ENCODE measurements around the gene CUL5.

Gene CUL5

DNA sequence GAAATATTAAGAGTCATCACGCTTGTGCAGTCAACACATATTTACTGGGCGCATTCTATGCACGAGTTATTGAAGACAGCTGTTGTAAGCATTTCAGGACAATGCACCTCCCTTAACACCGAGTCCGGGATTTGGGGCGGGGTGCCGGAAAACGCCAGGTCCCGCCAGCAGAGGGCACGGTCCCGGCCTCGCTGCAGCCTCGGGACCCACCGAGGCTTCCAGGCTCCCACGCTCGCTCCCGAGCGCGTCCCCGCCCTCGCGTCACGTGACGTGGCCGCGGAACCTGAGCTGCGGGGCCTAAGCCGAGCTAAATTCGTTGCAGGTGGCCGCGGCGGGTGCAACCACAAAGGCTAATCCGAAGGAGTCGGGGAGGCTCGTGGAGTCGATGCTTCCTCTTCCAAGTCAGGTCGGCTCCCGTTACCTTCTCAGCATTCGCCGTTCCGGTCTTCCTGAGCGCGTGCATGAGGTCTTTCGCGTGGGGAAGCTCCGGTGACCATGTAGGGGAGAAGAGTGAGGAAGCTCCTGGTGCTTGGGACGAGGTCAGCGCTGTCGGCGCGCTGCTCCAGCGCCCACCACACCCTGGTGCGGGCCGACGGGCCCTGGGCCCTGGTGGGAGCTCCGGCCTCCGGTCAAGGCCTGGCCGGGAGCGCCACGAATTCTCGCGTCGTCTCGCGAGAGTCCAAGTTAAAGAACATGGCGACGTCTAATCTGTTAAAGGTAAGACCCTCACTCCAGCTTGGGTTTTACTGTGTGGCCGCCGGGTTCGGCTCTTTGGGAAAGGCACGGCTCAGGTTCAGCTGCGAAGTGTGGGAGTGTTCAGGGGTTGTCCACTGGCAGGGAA is at the start of gene CUL5:
CUL5 (plus strand) TSS at position 243 of the 841 bp plus-strand sequence; CDS start at position 694, 451 bp downstream.
- DNase-seq: peak; percentile 89 to 90

DNA sequence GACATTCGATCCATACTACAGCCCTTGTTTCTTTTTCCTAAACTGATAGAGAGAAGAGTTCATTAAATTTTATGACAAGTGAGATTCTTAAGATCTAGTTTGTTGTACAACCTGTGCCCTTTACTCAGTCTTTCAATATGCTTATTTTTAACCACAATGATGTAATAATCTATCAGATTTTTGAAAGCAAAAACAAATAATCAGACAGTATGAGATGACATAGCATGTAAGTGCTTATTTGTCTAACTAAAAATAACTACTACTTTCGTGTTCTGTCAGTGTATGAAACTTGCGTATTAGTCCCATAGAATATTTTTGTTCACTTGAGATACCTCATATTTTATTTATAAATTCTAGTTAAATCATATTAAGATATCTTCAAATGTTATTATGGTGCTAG is 47.2 kb upstream of the CUL5 start:
- no peak for DNase-seq

DNA sequence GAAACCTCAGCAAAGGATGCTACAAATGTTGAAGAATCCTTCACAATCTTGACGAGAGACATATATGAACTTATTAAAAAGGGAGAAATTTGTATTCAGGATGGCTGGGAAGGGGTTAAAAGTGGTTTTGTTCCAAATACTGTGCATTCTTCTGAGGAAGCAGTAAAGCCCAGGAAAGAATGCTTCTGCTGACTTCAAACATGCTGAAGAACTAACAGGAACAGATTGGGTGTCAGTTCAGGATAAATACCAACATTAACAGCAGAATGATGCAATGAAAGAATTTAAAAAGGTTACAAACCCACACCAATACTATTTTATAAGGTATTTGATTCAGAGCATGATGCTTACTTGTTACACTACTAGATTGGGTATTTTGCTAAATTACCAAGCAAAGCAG is 46.5 kb upstream of the CUL5 start:
- DNase-seq: no peak

DNA sequence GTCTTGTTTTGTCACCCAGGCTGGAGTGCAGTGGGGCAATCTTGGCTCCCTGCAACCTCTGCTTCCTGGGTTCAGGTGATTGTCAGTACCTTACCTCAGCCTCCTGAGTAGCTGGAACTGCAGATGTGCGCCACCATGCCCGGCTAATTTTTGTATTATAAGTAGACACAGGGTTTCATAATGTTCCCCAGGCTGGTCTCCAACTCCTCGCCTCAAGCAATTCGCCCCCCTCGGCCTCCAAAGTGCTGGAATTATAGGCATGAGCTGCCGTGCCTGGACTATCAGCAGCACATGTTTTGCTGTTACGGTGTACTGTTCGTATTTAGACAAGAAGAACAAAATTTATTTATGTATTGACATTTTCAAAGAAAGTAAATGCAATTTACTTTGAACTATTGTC is 45.6 kb upstream of the CUL5 start:
- no peak for DNase-seq

DNA sequence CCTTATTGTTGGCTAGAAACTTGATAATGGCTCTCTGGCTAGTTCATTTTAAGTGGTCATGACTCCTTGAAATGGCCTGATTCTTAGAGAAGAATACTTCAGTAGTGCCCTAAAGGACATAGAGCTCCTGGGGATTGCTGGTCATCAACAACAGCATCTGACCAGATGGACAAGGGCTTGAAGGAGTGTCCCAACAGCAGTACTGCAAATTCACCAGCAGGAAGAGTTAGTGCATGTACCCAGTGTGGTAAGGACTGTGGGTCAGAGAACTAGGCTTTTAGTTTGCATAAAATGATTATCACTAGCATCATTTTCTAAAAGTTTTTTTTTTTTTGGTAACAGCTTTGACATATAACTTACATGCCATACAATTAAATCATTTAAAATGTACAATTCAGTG is 39.5 kb upstream of the CUL5 start:
- no peak for DNase-seq

DNA sequence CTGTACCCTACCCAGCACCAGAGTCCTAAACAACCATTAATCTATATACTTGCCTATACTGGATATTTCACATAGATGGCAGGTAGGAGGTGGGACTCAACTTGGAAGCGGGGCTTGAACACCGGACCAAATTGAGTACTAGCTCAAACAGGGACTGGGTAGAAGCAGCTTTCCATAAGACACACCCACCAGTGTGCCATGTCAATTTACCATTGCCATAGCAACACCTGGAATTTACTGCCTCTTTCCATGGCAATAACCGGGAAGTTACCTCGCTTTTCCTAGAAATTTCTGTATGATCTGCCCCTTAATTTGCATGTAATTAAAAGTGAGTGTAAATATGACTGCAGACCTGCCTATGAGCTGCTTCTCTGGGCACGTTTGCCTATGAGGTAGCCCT is 38.6 kb upstream of the CUL5 start:
- no peak for DNase-seq

DNA sequence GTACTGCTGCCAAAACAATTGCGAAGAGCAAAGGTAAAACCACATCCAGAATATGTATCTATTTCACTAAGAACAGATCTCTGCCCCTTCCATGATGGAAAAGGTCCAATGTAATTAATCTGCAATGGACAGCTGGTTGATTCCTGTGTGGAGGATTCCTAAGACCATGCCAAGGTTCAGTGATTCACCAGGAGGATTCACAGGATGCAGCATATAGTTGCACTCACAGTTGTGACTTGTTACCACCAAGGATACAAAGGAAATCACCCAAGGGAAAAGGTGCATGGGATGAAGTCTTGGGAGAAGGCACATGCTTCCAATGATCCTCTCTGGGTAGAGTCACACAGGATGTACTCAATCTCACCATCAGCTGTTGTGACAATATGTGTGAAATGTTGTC is 35.1 kb upstream of the CUL5 start:
- no peak for DNase-seq

DNA sequence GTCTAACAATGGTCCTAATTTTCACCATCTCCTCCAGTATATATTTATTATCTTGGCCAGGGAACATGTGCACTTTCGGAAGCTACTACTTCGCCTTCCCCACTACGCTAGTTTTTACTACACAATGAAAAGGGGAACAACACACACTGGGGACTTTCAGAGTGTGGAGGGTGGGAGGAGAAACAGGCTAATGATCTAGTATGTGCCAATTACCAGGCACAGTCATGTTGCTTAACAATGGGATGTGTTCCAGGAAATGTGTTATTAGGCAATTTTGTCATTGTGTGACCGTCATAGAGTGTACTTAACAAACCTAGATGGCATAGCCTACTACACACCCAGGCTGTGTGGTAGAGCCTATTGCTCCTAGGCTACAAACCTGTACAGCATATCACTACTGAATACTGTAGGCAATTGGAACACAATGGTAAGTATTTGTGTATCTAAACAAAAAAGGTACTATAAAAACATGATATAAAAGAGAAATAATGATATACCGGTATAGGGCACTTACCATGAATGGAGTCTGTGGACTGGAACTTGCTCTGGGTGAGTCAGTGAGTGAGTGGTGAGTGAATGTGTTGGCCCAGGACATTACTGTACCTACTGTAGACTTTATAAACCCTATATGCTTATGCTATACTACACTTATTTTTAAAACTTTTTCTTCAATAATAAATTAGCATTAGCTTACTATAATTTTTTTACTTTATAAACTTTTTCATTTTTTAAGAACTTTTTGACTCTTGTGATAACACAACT is 20.1 kb upstream of the CUL5 start:
- DNase-seq: peak; percentile 8 to 45

DNA sequence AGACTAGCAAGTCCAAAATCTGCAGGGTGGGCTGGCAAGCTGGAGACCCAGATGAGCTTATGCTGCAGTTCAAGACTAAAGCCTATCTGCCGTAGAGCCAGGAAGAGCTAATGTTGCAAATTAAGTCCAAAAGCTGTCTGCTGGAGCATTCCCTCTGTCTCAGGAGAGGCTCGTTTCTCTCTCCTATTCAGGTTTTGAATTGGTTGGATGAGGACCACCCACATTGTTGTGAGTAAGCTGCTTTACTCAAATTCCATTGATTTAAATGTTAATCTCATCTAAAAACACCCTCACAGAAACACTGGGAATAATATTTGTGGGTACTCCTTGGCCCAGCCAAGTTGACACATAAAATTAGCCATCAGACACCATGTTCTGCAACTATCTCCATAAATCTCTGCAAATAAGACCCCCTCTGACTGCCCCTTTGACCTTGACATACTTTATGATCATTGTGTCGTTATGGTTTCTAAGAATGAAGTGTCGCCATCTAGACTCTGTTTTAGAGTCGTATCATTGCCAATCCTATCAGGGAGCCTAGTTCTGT is 16.8 kb upstream of the CUL5 start:
- no peak for DNase-seq

DNA sequence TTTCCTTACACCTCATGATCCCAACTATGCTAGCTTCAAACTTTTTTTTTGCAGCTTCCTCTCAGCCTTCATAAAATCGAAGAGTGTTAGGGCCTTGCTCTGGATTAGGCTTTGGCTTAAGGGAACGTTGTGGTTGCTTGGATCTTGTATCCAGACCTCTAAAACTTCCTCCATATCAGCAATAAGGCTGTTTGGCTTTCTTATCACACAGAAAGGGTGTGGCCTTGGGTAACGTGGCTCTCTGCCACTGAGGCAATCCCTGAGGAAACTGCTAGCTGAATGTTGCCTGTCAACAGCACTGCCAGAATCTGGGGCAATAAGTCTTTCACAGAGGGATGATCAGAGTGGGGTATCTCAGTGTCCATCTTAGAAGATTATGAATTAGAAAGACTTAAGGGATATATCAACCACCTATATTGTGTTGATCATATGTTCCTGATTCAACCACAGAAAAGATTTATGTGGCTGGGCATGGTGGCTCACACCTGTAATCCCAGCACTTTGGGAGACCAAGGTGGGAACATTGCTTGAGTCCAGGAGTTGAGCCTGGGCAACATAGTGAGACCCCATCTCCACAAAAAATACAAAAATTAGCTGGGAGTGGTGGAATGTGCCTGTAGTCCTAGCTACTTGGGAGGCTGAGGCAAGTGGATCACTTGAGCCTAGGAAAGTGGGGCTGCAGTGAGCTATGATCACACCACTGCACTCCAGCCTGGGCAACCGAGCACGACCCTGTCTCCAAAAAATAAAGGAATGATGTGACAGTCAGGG is 12.5 kb upstream of the CUL5 start:
- no peak for DNase-seq

DNA sequence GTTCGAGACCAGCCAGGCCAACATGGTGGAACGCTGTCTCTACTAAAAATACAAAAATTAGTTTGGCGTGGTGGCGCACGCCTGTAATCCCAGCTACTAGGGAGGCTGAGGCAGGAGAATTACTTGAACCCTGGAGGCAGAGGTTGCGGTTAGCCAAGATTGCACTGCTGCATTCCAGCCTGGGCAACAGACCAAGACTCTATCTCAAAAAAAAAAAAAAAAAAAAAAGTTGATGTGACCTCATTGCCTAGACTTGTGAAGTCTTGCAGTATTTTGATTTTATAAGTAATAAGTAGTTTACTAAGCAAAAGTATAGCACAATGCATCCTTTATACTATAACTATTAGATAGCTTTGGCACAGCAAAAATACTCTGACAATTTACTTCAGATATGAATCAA is 9.9 kb upstream of the CUL5 start:
- no peak for DNase-seq

DNA sequence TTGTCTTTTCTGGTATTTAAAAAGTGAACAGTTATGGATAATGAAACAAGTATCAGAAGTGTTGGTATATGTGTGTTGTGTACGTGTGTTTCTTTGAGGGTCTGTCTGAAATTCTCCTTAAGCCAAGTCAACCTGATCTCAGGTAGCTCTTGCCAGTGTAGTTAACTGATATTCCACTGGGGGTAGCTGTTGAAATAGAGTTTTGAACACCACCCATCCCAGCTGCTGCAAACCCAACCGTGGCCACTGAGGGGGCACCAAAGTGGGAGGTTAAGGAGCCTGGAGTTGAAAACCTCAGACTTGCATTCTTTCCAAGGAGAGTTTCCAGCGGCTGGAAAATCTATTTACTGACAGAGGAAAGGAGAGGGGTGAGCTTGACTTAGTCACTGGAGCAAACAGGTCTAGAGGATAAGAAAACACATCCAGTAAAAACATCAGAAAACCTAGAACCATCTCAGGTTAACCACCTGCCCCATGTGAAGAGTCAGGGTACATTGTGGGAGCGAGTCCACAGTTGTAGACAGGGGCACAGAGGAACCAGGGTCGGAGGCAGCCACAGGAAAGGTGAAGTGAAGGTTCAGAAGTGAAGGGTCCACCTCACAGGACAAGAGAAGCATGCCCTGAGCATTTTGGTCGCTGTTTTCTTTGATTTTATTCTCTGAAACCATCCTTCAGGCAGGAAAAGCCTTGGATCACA is 8.8 kb upstream of the CUL5 start:
- peak; percentile 14 to 45 for DNase-seq

DNA sequence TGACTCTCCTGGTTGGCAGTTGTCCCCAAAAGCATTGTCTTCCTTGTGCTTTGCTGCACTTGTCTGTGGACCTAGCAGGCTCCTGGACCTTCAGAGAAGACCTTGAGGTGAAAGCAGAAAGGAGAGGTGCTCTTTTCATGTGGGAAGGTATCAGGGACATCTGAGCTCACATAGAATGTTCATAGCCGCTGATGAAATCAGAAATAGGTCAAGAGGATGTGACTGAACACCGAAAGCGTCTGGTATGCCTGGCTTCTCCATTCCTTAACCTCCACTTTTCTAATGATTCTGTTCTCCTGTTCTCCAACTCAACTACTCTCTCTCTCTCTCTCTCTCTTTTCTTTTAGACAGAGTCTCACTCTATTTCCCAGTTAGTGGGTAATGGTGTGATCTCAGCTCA is 6.2 kb upstream of the CUL5 start:
- no peak for DNase-seq

DNA sequence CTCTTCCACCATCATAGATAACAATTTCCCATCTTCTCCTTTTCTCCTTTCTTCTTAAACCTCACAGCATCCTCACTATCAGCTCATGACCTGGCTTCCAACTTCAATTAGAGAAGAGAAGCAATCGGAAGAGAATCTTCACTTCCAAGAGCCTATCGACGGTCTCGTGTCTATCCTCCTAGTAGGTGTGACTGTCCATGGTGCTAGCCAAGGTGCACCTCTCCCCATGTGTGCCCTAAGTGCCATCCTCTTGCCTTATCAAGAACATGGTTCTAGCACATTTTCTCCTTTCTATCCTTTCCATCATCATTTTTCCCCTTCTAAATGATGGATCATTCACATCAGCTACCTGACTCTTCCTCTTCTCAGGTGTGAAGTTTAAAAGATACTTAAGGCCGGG is 5.1 kb upstream of the CUL5 start:
- no peak for DNase-seq

DNA sequence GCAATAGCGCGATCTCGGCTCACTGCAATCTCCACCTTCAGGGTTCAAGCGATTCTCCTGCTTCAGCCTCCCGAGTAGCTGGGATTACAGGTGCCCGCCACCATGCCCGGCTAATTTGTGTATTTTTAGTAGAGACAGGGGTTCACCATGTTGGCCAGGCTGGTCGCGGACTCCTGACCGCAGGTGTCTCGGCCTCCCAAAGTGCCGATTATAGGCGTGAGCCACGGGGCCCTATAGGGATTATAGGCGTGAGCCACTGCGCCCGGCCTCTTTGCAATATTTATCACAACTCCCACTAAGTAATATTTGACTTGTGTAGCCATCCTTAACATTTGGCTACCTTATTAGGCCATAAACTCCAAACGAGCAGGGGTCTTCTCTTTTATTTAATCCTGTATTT is 879 bp upstream of the CUL5 start:
- no peak for DNase-seq

DNA sequence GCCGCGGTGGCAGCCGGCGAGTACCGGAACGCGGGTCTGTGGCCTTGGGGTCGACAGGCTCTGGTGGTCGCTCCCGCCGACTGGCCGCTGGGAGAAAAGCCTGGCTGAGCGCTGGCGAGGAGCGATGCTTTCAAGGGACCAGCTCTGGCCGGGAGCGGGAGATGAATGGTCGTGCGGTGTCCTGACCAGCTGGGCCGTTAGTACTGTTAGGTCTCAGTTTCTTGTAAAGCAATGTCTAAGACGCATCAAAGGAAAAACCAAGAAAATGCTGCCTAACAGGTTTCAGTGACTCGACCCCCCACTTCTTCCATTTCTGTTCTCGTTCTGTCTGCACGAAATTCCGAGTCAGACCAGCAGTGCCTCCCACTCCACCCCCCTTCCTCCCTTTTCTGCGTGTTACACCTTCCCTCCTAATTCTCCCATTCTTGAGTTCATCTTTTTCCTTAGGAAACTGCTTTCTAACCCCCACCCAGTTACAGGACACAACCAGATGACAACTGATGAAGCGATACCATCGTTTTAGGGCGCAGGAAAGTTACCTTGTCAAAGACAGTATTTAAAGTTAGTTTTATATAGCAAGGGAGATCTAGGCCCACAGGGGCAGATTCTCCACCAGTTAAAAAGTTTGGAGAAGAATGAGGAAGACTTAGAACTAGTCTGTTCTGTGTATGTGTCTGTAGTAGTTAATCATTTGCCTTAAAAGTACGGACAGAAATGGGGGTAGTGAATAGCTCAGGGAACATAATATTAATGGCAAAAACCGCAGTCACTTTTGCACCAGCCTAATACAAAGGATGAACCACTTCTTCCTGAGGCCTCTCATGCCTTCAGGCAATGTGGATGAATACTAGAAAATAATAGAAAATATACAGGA is 1.0 kb downstream of the CUL5 start:
- DNase-seq: no peak

DNA sequence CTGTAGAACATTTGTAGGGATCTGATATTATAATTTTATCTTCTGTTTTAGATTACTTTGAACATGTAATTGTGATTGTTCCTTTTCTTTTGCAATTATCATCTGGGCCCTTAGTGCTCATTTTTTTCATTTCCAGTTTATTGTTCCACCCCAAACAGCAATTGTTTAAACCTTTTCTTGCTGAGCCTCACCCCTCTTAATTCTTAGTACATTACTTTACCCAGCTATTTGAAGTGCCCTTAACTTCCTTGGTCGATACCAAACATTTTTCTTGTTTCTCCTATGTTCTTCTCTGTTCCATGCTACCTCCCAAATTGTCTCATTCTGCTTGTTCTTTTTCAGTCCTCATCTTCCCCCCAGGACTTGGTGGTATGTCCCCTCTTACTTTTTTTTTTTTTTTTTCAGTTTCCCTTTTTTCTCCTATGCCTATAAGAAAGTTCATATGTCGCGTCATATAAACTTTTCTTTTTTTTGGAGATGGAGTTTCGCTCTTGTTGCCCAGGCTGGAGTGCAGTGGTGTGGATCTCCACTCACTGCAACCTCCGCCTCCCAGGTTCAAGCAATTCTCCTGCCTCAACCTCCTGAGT is 3.5 kb downstream of the CUL5 start:
- DNase-seq: no peak

DNA sequence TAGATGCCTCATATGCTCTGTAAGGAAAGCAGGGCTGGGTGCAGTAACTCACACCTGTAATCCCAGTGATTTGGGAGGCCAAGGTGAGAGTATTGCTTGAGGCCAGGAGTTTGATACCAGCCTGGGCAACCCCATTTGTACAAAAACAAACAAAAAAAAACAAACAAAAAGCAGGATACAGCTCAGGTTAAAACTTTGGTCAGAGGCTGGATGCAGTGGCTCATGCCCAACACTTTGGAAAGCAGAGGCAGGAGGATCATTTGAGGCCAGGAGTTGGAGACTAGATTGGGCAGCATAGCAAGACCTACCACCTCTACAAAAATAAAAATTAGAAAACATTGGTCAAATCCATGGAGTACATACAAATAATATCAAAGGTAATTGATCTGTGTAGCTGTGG is 7.9 kb downstream of the CUL5 start:
- no peak for DNase-seq

DNA sequence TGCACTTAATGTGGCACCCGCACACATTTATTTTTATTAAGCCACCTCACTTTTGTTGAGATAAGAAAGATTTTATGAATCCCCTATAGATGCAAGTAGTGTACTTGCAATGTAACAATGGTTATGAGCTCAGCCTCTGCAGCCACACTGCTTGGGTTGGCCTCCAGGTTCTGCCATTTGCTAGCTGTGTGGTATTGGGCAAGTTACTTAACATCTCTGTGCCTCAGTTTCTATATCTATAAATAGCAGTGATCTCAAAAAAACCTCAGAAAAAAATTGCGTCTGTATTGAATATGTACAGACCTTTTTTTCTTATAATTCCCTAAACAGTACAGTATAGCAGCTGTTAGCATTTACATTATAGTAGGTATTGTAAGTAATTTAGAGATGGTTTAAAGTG is 10.0 kb downstream of the CUL5 start:
- no peak for DNase-seq

DNA sequence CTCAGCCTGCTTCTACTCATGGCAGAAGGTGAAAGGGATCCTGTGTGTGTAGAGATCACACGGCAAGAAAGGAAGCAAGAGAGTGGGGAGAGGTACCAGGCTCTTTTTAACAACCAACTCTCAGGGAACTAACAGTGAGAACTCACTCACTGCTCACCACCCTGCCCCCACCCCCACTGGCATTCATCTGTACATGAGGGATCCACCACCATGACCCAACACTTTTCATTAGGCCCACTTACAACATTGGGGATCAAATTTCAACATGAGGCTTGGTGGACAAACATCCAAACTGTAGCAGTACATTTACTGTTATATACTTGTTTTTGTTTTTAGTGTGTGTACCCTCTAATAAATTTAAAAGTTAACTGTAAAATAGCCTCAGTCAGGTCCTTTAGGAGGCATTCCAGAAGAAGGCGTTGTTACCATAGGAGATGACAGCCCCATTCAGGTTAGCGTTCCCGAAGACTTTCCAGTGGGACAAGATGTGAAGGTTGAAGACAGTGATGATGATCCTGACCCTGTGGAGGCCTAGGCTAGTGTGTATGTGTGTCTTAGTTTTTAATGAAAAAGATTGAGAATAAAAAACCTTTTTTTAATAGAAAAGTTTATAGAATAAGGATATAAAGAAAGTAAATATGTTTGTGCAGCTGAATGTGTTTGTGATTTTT is 11.3 kb downstream of the CUL5 start:
- no peak for DNase-seq

All from CD4-positive, alpha-beta T cell treated with Interleukin-4 for 1 hour (primary cell).